AG04450 (cell line): ENCODE measurements around the gene APH1B. TPM values are rescaled to one million over a fixed set of nuclear protein-coding genes. Genes with fewer than 3 reads are reported as not detected.

Source experiments
- CTCF ChIA-PET: fragments of 300-600, 350-600 bp; formaldehyde crosslinking; extraction: SDS; loops from one replicate; lab custom pipeline; 2022; ENCODE audit warnings: antibody characterized with exemption, inconsistent platforms; lab: Charles Lee
- POLR2A ChIA-PET: fragments of 350-600 bp; formaldehyde crosslinking; extraction: SDS; loops from one replicate; lab custom pipeline; 2021; ENCODE audit warnings: antibody characterized with exemption, inconsistent platforms; lab: Yijun Ruan, JAX
- DNase-seq: peaks from one replicate; pipeline ENCODE4 v3.0.0-alpha.2; 2011; ENCODE audit warnings: low read depth, low spot score
- H3K27ac ChIP-seq: one replicate; pipeline ENCODE4 v1.5.1; 2012; ENCODE audit warnings: low read depth, low read length, control low read depth
- H3K27me3 ChIP-seq: one replicate; pipeline ENCODE4 v1.6.0; 2012; ENCODE audit warnings: low read length; ENCODE audit not compliant: control insufficient read depth, insufficient read depth
- H3K4me3 ChIP-seq: 2 replicates; pipeline ENCODE4 v1.5.1; 2011; ENCODE audit warnings: mild to moderate bottlenecking, low read depth, low read length, control low read depth
- H3K9me3 ChIP-seq: 2 replicates; pipeline ENCODE4 v1.5.1; 2012; ENCODE audit warnings: low read length; ENCODE audit not compliant: control insufficient read depth, insufficient read depth
- polyA plus RNA-seq: library from polyadenylated mRNA; depleted of rRNA; stranded (reverse); fragments of >200 nt; gene quantifications from 2 replicates; pipeline ENCODE4 v1.2.3, GENCODE V29; 2011
- TF ChIP-seq, protein P1 (sequence below): IDR thresholded peaks from 2 replicates; pipeline ENCODE4 v1.5.1; 2011; ENCODE audit warnings: low read depth, low read length, control low read depth, inconsistent platforms

The APH1B gene
- polyA plus RNA-seq, 1 experiment = 17.9 TPM

DNA sequence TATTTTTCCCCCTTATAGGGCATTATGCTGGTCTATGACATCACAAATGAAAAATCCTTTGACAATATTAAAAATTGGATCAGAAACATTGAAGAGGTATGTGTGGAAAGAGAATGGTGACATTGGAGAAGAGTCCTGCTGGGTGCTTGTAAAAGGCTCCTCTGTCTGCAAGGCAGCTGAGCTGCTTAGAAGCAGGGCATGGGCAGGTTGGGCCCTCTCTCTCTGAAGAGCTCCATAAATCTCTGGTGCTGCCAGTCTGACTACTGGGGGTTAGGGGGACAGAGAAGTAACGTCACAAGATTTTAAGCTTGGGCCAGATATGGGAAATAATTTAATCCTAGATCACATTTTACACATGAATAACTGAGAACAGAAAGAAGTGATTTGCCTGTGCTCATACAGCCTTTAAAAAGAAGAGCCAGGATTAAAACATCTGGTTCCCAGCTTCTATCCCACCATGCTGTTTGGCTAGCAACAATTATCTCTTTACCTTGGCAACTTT is 21.9 kb upstream of the APH1B start:
- POLR2A ChIA-PET = no interaction called here
- Histone ChIP-seq H3K27me3 (no peaks in the 10 kb centered on the region), H3K27ac (no peak overlapping the region), H3K9me3 (peaks cover 3% of the 10 kb centered on the region; the same call in 1 of the 2 replicates), H3K4me3 (no peak overlapping the region)
- TF ChIP-seq, protein P1, sequence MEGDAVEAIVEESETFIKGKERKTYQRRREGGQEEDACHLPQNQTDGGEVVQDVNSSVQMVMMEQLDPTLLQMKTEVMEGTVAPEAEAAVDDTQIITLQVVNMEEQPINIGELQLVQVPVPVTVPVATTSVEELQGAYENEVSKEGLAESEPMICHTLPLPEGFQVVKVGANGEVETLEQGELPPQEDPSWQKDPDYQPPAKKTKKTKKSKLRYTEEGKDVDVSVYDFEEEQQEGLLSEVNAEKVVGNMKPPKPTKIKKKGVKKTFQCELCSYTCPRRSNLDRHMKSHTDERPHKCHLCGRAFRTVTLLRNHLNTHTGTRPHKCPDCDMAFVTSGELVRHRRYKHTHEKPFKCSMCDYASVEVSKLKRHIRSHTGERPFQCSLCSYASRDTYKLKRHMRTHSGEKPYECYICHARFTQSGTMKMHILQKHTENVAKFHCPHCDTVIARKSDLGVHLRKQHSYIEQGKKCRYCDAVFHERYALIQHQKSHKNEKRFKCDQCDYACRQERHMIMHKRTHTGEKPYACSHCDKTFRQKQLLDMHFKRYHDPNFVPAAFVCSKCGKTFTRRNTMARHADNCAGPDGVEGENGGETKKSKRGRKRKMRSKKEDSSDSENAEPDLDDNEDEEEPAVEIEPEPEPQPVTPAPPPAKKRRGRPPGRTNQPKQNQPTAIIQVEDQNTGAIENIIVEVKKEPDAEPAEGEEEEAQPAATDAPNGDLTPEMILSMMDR = no peak
- CTCF ChIA-PET = interaction anchor here (1.2 kb wide), 1 partner anchor 12 kb away, joined by 3 read pairs; no protein-coding TSS in a partner anchor
- no peak for DNase-seq

DNA sequence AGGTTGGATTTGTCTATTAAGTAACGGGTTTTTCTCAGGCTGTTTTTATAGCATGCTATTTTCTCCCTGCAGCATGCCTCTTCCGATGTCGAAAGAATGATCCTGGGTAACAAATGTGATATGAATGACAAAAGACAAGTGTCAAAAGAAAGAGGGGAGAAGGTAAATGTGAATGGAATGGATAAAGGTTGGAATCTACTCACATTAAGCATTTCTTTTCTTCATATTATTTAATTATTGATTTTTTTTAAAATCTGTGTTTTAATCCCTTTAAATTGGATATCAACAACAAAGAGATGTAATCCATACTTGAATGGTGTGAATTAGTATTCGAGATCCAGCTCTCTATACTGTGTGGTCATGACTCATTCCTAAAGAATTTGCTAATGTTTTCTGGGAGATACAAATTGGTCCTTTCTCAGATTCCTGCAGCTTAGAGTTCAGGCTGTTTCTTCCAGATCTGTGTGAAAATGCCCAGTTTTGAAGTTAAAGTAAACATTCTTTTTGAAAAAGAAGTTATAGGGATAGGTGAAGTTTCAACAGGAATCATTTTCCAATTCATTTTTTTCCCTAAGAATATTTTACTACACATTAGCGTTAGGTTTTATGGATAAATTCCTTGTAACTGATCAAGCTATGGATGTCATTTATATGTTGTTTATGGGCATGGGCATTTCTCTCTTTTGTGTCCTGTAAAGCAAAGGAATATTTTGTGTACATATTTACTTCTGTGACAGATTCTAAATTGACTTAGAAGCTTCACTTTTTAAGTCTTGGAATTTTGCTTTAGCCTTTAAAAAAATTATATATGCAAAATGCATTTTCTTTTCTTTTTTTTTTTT is 20.8 kb upstream of the APH1B start:
- ChIA-PET CTCF (interaction anchor here (1.2 kb wide), 1 partner anchor 14 kb away, joined by 3 read pairs; no protein-coding TSS in a partner anchor), POLR2A (interaction anchor here (0.7 kb wide), 3 partner anchors 76 to 582 kb away, joined by 3 to 4 read pairs (median 3); no protein-coding TSS in a partner anchor)
- TF ChIP-seq, protein P1 = no peak
- DNase-seq = no peak
- H3K27me3 ChIP-seq = no peaks in the 10 kb centered on the region
- H3K27ac ChIP-seq = no peak overlapping the region
- H3K4me3 ChIP-seq = no peak overlapping the region
- H3K9me3 ChIP-seq = peaks cover 3% of the 10 kb centered on the region; the same call in 1 of the 2 replicates

DNA sequence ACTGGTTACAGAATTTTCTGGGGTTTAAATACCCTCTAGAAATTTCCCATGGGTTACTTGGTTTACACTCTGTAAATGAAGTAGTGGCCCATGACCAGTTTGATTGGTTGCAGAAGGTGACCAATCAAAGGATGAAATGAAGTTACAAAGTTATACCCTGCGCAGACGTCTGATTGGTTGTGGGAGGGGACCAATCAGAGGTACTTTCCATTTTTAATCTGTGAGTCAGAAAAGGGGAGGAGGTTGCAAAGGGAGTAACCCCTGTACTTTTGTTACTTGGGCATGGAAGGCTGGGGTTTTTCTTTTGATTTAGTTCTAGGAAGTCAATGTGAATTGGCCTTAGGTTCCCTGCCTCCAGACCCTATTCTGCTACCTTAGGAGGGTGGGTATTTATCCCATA is 18.7 kb upstream of the APH1B start:
- ChIA-PET CTCF (no interaction called here), POLR2A (no interaction called here)
- TF ChIP-seq, protein P1 = no peak
- H3K27ac ChIP-seq = no peak overlapping the region
- H3K4me3 ChIP-seq = no peak overlapping the region
- peaks cover 3% of the 10 kb centered on the region; the same call in 1 of the 2 replicates for H3K9me3 ChIP-seq
- H3K27me3 ChIP-seq = no peaks in the 10 kb centered on the region
- DNase-seq = no peak

DNA sequence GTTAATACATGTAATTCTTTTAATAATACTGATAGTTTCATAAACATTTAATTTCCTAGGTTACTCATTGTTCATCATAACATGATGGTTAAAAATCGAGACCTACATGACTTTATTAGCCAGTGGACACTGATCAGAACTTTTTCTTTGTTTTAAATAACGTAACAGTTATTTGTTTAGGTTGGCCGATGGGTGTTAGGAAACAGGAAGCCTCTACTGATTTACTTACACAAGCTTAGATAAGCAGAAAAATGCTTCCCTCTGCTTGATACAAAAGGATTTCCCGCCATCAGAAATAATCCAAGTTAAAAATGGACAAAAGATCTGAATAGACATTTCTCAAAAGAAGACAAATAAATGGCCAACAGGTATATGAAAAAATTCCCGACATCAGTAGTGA is 16.6 kb upstream of the APH1B start:
- DNase-seq = no peak
- Histone ChIP-seq H3K27ac (no peak overlapping the region), H3K4me3 (no peak overlapping the region), H3K9me3 (peaks cover 3% of the 10 kb centered on the region; the same call in 1 of the 2 replicates), H3K27me3 (no peaks in the 10 kb centered on the region)
- TF ChIP-seq, protein P1 = no peak
- POLR2A ChIA-PET = no interaction called here
- CTCF ChIA-PET = no interaction called here

DNA sequence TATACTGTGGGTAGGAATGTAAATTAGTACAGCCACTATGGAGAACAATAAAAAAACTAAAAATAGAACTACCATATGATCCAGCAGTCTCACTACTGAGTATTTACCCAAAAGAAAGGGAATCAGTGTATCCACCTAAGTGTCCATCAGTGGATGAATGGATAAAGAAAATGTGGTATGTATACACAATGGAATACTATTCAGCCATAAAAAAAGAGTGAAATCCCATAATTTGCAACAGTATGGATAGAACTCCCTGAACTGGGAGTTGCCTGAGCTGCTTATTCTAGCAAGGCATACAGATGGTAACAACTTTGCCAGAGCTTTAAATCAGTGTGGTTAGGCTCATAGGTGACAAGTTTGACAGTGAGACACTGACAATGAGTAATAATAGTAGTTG is 16.1 kb upstream of the APH1B start:
- Histone ChIP-seq H3K9me3 (peaks cover 3% of the 10 kb centered on the region; the same call in 1 of the 2 replicates), H3K27ac (no peak overlapping the region), H3K4me3 (no peak overlapping the region), H3K27me3 (no peaks in the 10 kb centered on the region)
- TF ChIP-seq, protein P1 = no peak
- POLR2A ChIA-PET = no interaction called here
- CTCF ChIA-PET = interaction anchor here (0.5 kb wide), 1 partner anchor 99 kb away, joined by 7 read pairs; no protein-coding TSS in a partner anchor
- no peak for DNase-seq
